Astrocyte of the cerebellum (primary cell): ENCODE measurements around the gene CACNG4.

Source experiments
- DNase-seq: peaks from one replicate; pipeline ENCODE4 v3.0.0-alpha.2; 2011; ENCODE audit warnings: low read depth
- H3K4me3 ChIP-seq: 2 replicates; pipeline ENCODE4 v1.5.1; 2011; ENCODE audit warnings: mild to moderate bottlenecking, low read depth, low read length, moderate library complexity
- CTCF ChIP-seq: IDR thresholded peaks from 2 replicates; pipeline ENCODE4 v1.5.1; 2012; ENCODE audit warnings: low read length, low read depth, moderate library complexity, mild to moderate bottlenecking; ENCODE audit errors: missing control alignments
- in situ Hi-C: cut with HindIII; loops from 2 replicates; pipeline ENCODE4 v1.10.0; 2017; ENCODE audit warnings: low sequenced_read_pairs

The CACNG4 gene

DNA sequence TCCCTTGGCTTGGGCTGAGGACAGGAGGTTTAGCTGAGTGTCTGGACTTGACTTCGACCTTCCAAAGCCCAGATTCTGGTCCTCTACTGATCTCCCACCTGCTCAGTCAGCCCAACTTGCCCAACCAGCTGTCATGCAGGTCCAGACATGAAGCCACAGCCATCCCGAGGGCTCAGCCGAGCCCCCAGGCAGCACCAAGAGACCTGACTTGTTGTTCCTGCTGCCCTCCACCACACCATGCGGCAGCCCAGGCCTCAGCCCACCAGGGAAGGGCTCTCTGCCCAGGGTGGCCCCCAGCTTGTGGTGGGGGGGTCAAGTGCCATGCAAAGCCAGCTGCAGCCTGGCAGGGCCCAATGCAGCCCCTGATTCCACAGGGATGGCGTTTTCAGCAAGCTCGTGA is 17.2 kb upstream of the CACNG4 start:
- no peak for TF ChIP-seq CTCF
- DNase-seq = no peak
- H3K4me3 ChIP-seq = no peak overlapping the region
- in situ Hi-C loops = no loop called here

GRCh38 chr17:66948061-66948750 is 16.3 kb upstream of the CACNG4 start:
- in situ Hi-C loops = no loop called here
- TF ChIP-seq CTCF = no peak
- H3K4me3 ChIP-seq = no peak overlapping the region
- DNase-seq = no peak

GRCh38 chr17:66949501-66949900 is 15.0 kb upstream of the CACNG4 start:
- no peak overlapping the region for H3K4me3 ChIP-seq
- no peak for TF ChIP-seq CTCF
- DNase-seq = no peak
- in situ Hi-C loops = no loop called here

GRCh38 chr17:66950325-66950724 is 14.2 kb upstream of the CACNG4 start:
- DNase-seq = no peak
- in situ Hi-C loops = no loop called here
- no peak overlapping the region for H3K4me3 ChIP-seq
- no peak for TF ChIP-seq CTCF

GRCh38 chr17:66950886-66951604 is 13.5 kb upstream of the CACNG4 start:
- in situ Hi-C loops = no loop called here
- no peak for TF ChIP-seq CTCF
- DNase-seq = no peak
- H3K4me3 ChIP-seq = no peak overlapping the region

DNA sequence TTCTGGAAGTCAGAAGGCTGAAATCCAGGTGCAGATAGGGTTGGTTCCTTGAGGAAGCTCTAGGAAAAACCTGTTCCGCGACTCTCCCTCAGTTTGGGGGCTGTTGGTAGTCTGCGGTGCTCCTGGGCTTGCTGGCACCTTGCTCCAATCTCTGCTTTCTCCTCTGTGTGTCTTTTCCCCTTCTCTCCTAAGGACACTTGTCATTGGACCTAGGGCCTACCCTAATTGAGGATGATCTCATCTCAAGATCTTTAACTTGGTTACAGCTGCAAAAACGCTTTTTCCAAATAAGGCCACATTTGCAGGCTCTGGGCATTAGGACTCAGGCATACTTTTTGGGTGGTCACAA is 12.9 kb upstream of the CACNG4 start:
- TF ChIP-seq CTCF = no peak
- DNase-seq = no peak
- in situ Hi-C loops = no loop called here
- no peak overlapping the region for H3K4me3 ChIP-seq
